H1 (cell line): ENCODE data around the gene SCN4A. TPM values are rescaled to one million over a fixed set of nuclear protein-coding genes. Genes with fewer than 3 reads are reported as not detected.

Experiments used
- CTCF ChIA-PET: fragments of 300-600 bp; sonication (Branson Sonifier 250); formaldehyde crosslinking; loops from one replicate; lab custom pipeline; 2021; ENCODE audit not compliant: partially characterized antibody; lab: Charles Lee
- POLR2A ChIA-PET: fragments of 300-600 bp; sonication (Branson Sonifier 250); formaldehyde crosslinking; loops from one replicate; lab custom pipeline; 2021; ENCODE audit warnings: inconsistent platforms; ENCODE audit not compliant: partially characterized antibody; lab: Charles Lee
- DNase-seq, 2 experiments: peaks; one replicate each; pipeline versions ENCODE4 v3.0.0 to v3.0.0-alpha.2; 2010 to 2022; ENCODE audit warnings: low spot score in 2 of 2, low read depth in 1 of 2, mixed read lengths in 1 of 2
- FAIRE-seq: peaks from 2 replicates; lab custom pipeline; 2011; peaks lifted over from hg19 to GRCh38; lab: Jason Lieb, UNC
- H2AFZ ChIP-seq: 2 replicates; pipeline ENCODE4 v1.8.1; 2012; ENCODE audit warnings: low read length, inconsistent platforms
- H2AK5ac ChIP-seq: 2 replicates; pipeline ENCODE4 v1.6.1; 2013; ENCODE audit warnings: low read depth, low read length
- H2BK120ac ChIP-seq: replicated peaks from 2 replicates; pipeline ENCODE3; 2013; ENCODE audit warnings: low read depth, low read length, inconsistent platforms
- H2BK12ac ChIP-seq: 2 replicates; pipeline ENCODE4 v1.6.1; 2013; ENCODE audit warnings: low read depth, low read length
- H2BK15ac ChIP-seq: 2 replicates; pipeline ENCODE4 v1.6.1; 2013; ENCODE audit warnings: low read length
- H2BK20ac ChIP-seq: 2 replicates; pipeline ENCODE4 v1.6.1; 2013; ENCODE audit warnings: low read length
- H2BK5ac ChIP-seq: 2 replicates; pipeline ENCODE4 v1.6.1; 2013; ENCODE audit warnings: low read depth, low read length
- H3K14ac ChIP-seq: 2 replicates; pipeline ENCODE4 v1.6.1; 2013; ENCODE audit warnings: inconsistent platforms; ENCODE audit not compliant: insufficient read length
- H3K18ac ChIP-seq: 2 replicates; pipeline ENCODE4 v1.6.1; 2013; ENCODE audit warnings: low read length; ENCODE audit errors: extremely low read depth
- H3K23ac ChIP-seq: 2 replicates; pipeline ENCODE4 v1.6.1; 2013; ENCODE audit warnings: inconsistent platforms; ENCODE audit not compliant: insufficient read length
- H3K23me2 ChIP-seq: 2 replicates; pipeline ENCODE4 v1.6.1; 2013; ENCODE audit warnings: low read depth, low read length
- H3K27ac ChIP-seq: 2 replicates; pipeline ENCODE4 v1.6.1; 2011; ENCODE audit warnings: low read depth, low read length, inconsistent platforms
- H3K27me3 ChIP-seq, 4 experiments: replicated peaks in 1 of 4; 1 replicate in 1 of 4; 2 replicates in 3 of 4; pipeline versions ENCODE4 v1.6.1 to v1.8.1; 2011 to 2013; ENCODE audit warnings: low read length in 3 of 4, mild to moderate bottlenecking in 3 of 4, inconsistent platforms in 2 of 4, mixed read lengths in 2 of 4, moderate library complexity in 1 of 4; ENCODE audit not compliant: control insufficient read depth in 3 of 4, insufficient read depth in 3 of 4; ENCODE audit errors: extremely low read depth in 1 of 4
- H3K36me3 ChIP-seq, 4 experiments: 2 replicates each; pipeline versions ENCODE4 v1.6.1 to v1.8.1; 2011 to 2013; ENCODE audit warnings: mild to moderate bottlenecking in 4 of 4, low read length in 3 of 4, moderate library complexity in 2 of 4, control low read depth in 1 of 4, inconsistent platforms in 1 of 4; ENCODE audit not compliant: insufficient read depth in 4 of 4, control insufficient read depth in 2 of 4
- H3K4ac ChIP-seq: replicated peaks from 2 replicates; pipeline ENCODE3; 2013; ENCODE audit warnings: low read length, low read depth, mixed read lengths, inconsistent platforms; ENCODE audit not compliant: insufficient read length
- H3K4me1 ChIP-seq, 4 experiments: replicated peaks in 1 of 4; 1 replicate in 1 of 4; 2 replicates in 3 of 4; pipeline versions ENCODE4 v1.6.1 to v1.8.1; 2011 to 2013; ENCODE audit warnings: low read length in 3 of 4, inconsistent platforms in 2 of 4, mixed read lengths in 1 of 4; ENCODE audit not compliant: insufficient read depth in 4 of 4, control insufficient read depth in 3 of 4
- H3K4me2 ChIP-seq, 2 experiments: 2 replicates each; pipeline versions ENCODE4 v1.6.1 to v1.8.1; 2011 to 2013; ENCODE audit warnings: low read depth in 2 of 2, low read length in 2 of 2, control low read depth in 1 of 2, inconsistent platforms in 1 of 2, mild to moderate bottlenecking in 1 of 2; ENCODE audit not compliant: insufficient read depth in 1 of 2
- H3K4me3 ChIP-seq, 4 experiments: fragments of 200-600, 300-600 bp in 1 of 4; sonication (generic), shearing (Covaris generic), sonication (Bioruptor Twin) in 1 of 4; 2 replicates each; pipeline versions ENCODE4 v1.5.1 to v1.8.1; 2011 to 2016; ENCODE audit warnings: low read length in 4 of 4, low read depth in 3 of 4, control low read depth in 2 of 4, inconsistent platforms in 2 of 4, mild to moderate bottlenecking in 2 of 4, mixed read lengths in 1 of 4, moderate library complexity in 1 of 4; ENCODE audit not compliant: insufficient read depth in 2 of 4; ENCODE audit errors: extremely low read depth in 1 of 4
- H3K56ac ChIP-seq: replicated peaks from 2 replicates; pipeline ENCODE3; 2013; ENCODE audit warnings: low read depth, mild to moderate bottlenecking, mixed read lengths, low read length, inconsistent platforms; ENCODE audit not compliant: insufficient read length
- H3K79me1 ChIP-seq: 2 replicates; pipeline ENCODE4 v1.6.1; 2013; ENCODE audit warnings: low read depth, low read length, control low read depth
- H3K79me2 ChIP-seq, 2 experiments: 2 replicates each; pipeline versions ENCODE4 v1.6.1 to v1.8.1; 2012 to 2013; ENCODE audit warnings: low read length in 2 of 2, mild to moderate bottlenecking in 2 of 2, inconsistent platforms in 1 of 2; ENCODE audit not compliant: insufficient read depth in 2 of 2, control insufficient read depth in 1 of 2
- H3K9ac ChIP-seq, 4 experiments: replicated peaks in 1 of 4; 1 replicate in 1 of 4; 2 replicates in 3 of 4; pipeline versions ENCODE4 v1.6.1 to v1.8.1; 2011 to 2013; ENCODE audit warnings: low read depth in 3 of 4, low read length in 3 of 4, control low read depth in 2 of 4, mild to moderate bottlenecking in 2 of 4, moderate library complexity in 2 of 4, inconsistent platforms in 1 of 4; ENCODE audit errors: extremely low read depth in 1 of 4
- H3K9me3 ChIP-seq, 2 experiments: 2 replicates each; pipeline versions ENCODE4 v1.6.1 to v1.8.1; 2012 to 2013; ENCODE audit warnings: mild to moderate bottlenecking in 2 of 2, moderate library complexity in 2 of 2, control low read depth in 1 of 2, inconsistent platforms in 1 of 2, low read depth in 1 of 2, low read length in 1 of 2, mixed read lengths in 1 of 2; ENCODE audit not compliant: insufficient read depth in 2 of 2
- H4K20me1 ChIP-seq, 2 experiments: replicated peaks in 1 of 2; 2 replicates each; pipeline versions ENCODE3 to v1.8.1; 2011 to 2013; ENCODE audit warnings: inconsistent platforms in 2 of 2, low read length in 2 of 2, mild to moderate bottlenecking in 1 of 2; ENCODE audit not compliant: insufficient read depth in 2 of 2, control insufficient read depth in 1 of 2
- H4K5ac ChIP-seq: 2 replicates; pipeline ENCODE4 v1.6.1; 2013; ENCODE audit warnings: low read length, low read depth, mixed read lengths, inconsistent platforms; ENCODE audit not compliant: insufficient read length
- H4K8ac ChIP-seq: 2 replicates; pipeline ENCODE4 v1.8.0; 2013; ENCODE audit warnings: mild to moderate bottlenecking, moderate library complexity, low read length, inconsistent platforms; ENCODE audit not compliant: insufficient read depth; ENCODE audit errors: extremely low read depth
- H4K91ac ChIP-seq: replicated peaks from 2 replicates; pipeline ENCODE3; 2013; ENCODE audit warnings: low read length, mixed read lengths, inconsistent platforms; ENCODE audit not compliant: insufficient read length
- SP4 ChIP-seq: IDR thresholded peaks from 2 replicates; pipeline ENCODE4 v1.6.1; 2012; ENCODE audit warnings: low read length, inconsistent platforms
- WGBS, 2 experiments: shearing (Covaris generic) in 1 of 2; methylation state at CpG; one replicate each; pipeline versions ENCODE4 v1.1.6 to v1.1.7; 2013 to 2015; ENCODE audit warnings: low lambda C conversion rate in 2 of 2, mixed read lengths in 2 of 2, inconsistent platforms in 1 of 2, low coverage in 1 of 2, missing lambda C conversion rate in 1 of 2; ENCODE audit not compliant: insufficient replicate concordance in 2 of 2, insufficient coverage in 1 of 2, insufficient read length in 1 of 2; ENCODE audit errors: extremely low coverage in 1 of 2, missing lambda C conversion rate in 1 of 2; 5-methylcytosine and 5-hydroxymethylcytosine counted together
- polyA plus RNA-seq, 7 experiments: library from polyadenylated mRNA; depleted of rRNA in 3 of 7; stranded (reverse) in 5 of 7; unstranded in 2 of 7; fragments of >200 nt in 5 of 7; fragments of 200-250 nt in 2 of 7; gene quantifications; 1 replicate in 5 of 7; 2 replicates in 1 of 7; 4 replicates in 1 of 7; pipeline versions ENCODE4 v1.2.1 to v1.2.3, GENCODE V29; 2011 to 2013; ENCODE audit warnings: missing spikeins in 2 of 7, mixed read lengths in 2 of 7
- total RNA-seq: library from RNA; stranded (reverse); fragmentation: NEBNext Ultra II Directional; extraction: Animal tissue kit (Norgen Biotek cat#: 25700); gene quantifications from 2 replicates; pipeline ENCODE4 v1.2.1, GENCODE V29; 2021

SCN4A gene
- total and polyA plus RNA-seq, 2 of the 8 experiments (the other 6 are each of a cell fraction or from before 2014, with no cell fraction given) = 5.0 to 8.5 TPM

GRCh38 chr17:63941751-63942150, 31.0 kb downstream of the SCN4A start:
- Histone ChIP-seq H2BK12ac (no peak overlapping the region), H4K5ac (no peak overlapping the region), H3K36me3 (peaks cover 0 to 21% (median 1%) of the 10 kb centered on the region in 4 experiments; a peak in 4 of 8 replicates), H2AK5ac (no peak overlapping the region), H3K27me3 (no peaks in the 10 kb centered on the region), H2BK20ac (no peak overlapping the region), H3K4me3 (no peak overlapping the region), H3K79me1 (no peaks in the 10 kb centered on the region), H2AFZ (no peak overlapping the region), H3K79me2 (no peaks in the 10 kb centered on the region), H4K20me1 (peaks cover 0 to 5% of the 10 kb centered on the region in 2 experiments), H2BK120ac (no peak overlapping the region), H3K14ac (no peak overlapping the region), H2BK15ac (no peak overlapping the region), H3K4ac (no peak overlapping the region), H2BK5ac (no peak overlapping the region), H4K8ac (no peak overlapping the region), H3K23me2 (no peaks in the 10 kb centered on the region), H4K91ac (no peak overlapping the region), H3K56ac (no peak overlapping the region), H3K18ac (no peak overlapping the region), H3K4me1 (peaks cover 0 to 4% (median 2%) of the 10 kb centered on the region in 4 experiments; a peak in 4 of 7 replicates), H3K9ac (no peak overlapping the region), H3K9me3 (no peaks in the 10 kb centered on the region), H3K27ac (no peak overlapping the region), H3K4me2 (no peak overlapping the region), H3K23ac (no peak overlapping the region)
- DNase-seq (no peak), FAIRE-seq (no peak)
- TF ChIP-seq SP4 = no peak
- ChIA-PET POLR2A (interaction anchor here (0.8 kb wide), 1 partner anchor 9 kb away, joined by 3 read pairs; the partner anchor contains the start of gene CD79B), CTCF (interaction anchor here (0.7 to 6.1 kb wide), 6 partner anchors 11 to 122 kb away, joined by 3 to 64 read pairs (median 10); partner anchors contain the start of genes CSHL1 and GH1)
- 93% methylated on average over 23 of the region's 23 CpGs; no CpG with 5 or more reads in 1 of the 2 experiments for WGBS, 2 experiments
